ENCODE results near the gene NPTXR.
"Not testable (repeated sequence)": the region's sequence is repeated elsewhere in the genome, so short reads cannot be mapped to it uniquely, and the experiment has no call there.

NPTXR gene

GRCh38 chr22:38830026-38830844, 13.6 kb downstream of the NPTXR start:
- DNase-seq = no peak

DNA sequence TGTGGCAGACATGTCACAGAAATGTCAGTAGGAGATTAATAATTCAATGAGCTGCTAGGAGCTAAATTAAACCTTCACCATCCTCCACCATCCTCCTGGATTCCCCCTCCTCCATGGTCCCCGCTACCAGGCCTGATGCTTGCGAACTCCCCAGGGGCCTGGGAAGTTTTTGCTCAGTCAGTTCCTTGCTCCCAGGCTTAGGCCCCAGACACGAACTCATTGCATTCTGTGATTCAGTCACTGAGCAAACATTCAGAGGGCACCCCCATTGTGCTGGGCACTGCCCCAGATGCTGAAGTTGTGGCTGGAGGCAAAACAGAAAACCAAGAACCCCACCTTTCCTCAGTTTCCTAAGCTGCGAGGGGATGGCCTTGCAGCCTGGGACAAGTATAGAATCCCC, 14.3 kb downstream of the NPTXR start:
- DNase-seq = no peak

DNA sequence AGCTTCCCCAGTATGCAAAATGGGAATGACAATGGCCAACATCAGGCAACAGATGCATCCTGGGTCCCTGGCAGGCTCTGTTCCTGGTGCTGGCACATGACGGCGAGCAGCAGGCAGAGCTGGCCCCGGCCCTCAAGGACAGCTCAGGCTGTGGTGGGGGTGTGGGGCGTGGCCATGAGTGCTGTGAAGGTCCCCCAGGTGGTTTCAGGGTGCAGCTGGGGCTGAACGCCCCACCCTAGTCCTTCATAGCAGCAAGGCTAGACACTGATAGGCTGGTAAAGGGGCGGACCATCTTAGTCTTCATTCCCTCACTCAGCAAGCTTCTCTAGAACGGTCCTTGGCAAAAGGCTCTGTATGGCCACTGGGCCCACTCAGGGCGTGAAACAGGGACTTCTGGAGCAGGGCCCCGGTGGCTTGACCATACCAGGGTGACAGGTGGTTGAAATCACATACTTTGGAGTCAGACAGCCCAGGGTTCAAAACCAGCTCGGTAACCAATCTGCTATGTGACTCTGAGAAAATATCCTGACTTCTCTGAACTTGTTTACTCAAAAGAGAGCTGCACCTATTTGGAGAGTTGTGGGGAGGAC, 15.1 kb downstream of the NPTXR start:
- no peak for DNase-seq

DNA sequence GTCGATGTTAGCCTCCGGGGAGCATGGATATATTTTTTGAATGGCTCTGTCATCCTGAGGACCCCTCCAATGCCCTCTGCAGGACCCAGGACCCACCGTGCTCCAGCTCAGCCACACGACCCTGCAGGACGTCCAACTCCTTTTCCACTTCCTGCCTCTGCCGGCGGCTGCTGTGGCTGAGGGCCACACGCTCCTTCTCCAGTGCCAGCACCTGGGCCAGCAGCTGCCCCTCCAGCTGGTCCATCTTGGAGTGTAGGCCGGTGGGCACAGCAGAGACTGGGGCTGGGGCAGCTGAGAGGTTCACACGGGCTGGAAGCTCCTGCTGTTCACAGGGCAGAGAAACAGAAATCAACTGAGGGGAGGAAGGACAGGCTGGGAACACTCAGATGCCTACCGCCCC, 15.6 kb downstream of the NPTXR start:
- no peak for DNase-seq

DNA sequence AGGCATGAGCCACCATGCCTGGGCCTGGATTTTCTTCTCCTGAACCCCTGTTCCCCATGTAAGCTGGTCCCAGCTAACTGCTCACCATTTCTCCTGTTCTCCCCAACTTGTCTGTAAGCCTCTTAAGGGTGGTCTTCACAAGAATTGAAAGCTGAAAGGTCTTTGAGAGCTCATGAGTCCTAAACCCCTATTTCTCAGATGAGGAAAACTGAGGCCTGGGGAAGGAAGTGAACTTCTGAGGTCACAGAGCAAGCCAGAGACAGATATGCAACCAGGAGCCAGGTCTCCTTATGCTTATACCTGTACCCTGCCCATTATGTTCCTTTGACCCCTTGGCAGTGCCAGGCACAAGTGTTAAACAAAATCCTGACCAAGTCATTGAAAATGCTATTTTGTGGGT, 16.3 kb downstream of the NPTXR start:
- DNase-seq = no peak

DNA sequence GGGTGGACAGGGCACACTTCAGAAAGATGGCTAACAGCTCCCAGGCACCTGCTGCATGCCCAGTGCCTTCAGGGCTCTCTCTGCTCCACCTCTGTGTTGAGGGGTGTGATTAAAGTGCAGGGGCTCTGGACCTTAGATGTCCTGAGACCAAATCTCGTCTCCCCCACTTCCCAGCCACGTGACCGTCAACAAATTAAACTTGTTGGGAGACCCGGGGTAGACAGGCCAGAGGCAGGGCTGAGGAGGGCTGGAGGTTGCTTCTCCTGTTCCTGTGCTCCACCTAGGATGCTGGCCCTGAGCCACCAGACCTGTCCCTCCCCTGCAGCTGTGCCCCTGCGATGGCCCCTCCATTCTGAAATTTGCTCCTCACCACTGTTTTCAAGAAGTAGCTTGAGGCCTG, 17.0 kb downstream of the NPTXR start:
- no peak for DNase-seq

- no peak for DNase-seq
Measured at GRCh38 chr22:38826386-38826785, 17.4 kb downstream of the NPTXR start.

GRCh38 chr22:38824585-38824984, 19.2 kb downstream of the NPTXR start:
- no peak for DNase-seq

DNA sequence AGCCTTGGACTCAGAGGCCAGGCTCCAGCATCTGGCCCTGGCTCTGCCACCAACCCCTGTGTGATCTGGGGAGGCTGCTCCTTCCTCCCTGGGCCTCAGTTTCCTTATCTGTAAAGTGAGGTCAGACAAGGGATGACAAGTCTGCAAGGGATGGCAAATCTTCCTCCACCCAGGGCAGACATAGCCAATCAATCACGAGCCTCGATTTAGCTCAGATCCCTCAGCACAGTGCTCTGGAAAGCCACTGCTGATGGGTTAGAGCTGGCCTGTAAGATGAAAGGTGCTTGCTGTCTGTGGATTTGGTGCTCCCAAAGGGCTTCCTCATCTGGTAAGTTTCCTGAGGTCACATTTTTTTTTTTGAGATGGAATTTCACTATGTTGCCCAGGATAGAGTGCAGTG, 20.2 kb downstream of the NPTXR start:
- DNase-seq = no peak

GRCh38 chr22:38823076-38823475, 20.8 kb downstream of the NPTXR start:
- no peak for DNase-seq

DNA sequence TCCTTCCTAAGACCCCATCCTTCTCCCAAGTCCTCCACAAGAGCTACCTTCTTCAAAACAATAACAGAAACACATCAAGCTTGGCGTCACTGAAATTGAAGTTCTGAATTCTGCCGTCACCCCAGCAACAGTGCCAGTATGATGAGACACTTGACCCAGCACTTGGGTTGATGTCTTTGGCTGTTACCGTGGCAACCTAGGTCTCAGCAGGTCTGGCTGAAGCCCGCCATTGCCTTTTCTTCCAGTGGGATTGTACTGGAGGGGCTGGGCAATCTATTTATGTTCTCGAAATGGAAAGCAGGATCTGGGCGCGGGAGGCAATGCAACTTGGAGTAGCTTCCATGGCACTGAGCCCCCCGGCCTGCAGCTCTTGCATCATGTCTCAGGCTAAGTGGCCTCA, 23.8 kb downstream of the NPTXR start:
- DNase-seq = no peak

- no peak for DNase-seq
Measured at GRCh38 chr22:38819387-38819940, 24.4 kb downstream of the NPTXR start.

DNA sequence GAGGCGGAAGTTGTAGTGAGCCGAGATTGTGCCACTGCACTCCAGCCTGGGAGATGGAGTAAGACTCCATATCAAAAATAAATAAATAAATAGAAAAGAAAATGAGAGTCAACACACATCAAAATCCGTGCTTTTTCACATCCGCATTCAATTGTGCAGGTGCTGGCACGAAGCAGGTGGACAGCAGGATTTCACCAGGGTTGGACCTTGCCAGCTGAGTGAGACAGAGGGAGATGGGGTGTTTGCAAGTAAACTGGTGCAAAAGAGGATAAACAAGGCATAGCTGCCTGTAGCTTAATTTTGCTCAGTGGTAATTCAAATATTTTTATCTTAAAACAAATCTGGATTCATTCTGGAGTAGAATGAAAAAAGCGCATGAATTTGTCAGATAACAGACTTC, 26.6 kb downstream of the NPTXR start:
- no peak for DNase-seq

DNA sequence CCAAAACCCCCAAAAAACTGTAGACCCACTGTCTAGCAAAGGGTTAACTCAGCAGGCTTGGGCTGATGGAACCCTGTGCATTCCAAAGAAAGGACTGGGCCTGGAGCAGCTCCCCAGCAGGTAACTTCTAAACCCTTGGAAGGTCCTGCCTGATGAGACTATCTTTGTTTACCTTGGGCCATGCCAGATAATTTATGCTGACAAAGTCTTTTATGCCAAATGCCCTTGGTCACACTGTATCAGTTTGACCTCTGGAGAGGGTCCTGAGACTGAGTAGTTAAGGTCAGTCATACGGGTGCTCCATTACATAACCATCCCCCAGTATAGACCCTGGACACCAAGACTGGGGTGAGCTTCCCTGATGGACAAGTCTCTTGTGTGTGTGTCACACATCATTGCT, 28.0 kb downstream of the NPTXR start:
- DNase-seq = no peak

DNA sequence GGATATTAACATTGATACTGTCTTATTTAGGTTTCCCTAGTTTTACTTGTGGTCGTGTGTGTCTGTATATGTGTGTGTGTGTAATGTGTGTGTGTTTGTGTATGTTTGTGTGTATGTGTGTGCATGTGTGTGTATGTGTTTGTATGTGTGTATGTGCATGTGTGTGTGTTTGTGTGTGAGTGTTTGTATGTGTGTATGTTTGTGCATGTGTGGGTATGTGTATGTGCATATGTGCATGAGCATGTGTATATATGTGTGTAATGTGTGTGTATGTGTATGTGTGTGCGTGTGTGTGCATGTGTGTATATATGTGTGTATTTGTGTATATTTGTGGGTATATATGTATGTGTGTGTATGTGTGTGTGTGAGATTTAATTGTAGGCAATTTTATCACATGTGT, 32.6 kb downstream of the NPTXR start:
- no peak for DNase-seq

DNA sequence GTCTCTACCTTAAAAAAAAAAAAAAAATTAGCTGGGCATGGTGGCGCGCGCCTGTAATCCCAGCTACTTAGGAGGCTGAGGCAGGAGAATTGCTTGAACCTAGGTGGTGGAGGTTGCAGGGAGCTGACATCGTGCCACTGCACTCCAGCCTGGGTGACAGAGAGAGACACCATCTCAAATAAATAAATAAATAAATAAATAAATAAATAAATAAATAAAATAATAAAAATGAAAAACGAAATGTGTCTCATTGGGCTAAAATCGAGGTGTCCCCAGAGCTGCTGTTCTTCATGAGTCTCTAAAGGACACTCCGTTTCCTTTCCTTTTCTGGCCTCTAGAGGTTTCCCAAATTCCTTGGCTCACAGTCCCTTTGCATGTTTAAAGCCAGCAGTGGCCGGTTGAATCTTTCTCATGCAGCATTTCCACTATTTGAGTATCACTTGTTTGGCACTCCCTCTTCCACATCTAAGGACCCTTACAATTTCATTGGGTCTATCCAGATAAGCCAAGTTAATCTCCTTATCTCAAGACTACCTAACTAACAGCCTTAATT, 38.7 kb downstream of the NPTXR start:
- not testable (repeated sequence) for DNase-seq

DNA sequence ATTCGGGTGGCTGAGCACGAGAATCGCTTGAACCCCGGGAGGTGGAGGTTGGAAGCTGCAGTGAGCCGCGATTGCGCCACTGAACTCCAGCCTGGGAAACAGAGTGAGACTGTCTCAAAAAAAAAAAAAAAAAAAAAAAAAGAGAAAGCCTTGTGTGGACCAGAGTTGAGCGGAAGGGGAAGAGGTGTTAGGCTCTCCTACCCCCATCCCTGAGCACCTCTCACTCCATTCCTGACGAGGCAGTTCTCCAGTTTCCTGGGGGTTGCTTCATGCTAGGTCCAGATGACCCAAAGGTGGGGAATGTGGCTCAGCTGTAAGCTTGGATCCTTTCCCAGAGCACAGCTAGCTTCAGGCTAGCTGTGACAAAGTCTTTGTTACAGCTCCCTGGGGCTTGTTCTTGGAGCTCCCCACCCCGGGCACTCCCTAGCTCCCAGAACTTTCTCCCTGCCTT, 41.1 kb downstream of the NPTXR start:
- no peak for DNase-seq

DNA sequence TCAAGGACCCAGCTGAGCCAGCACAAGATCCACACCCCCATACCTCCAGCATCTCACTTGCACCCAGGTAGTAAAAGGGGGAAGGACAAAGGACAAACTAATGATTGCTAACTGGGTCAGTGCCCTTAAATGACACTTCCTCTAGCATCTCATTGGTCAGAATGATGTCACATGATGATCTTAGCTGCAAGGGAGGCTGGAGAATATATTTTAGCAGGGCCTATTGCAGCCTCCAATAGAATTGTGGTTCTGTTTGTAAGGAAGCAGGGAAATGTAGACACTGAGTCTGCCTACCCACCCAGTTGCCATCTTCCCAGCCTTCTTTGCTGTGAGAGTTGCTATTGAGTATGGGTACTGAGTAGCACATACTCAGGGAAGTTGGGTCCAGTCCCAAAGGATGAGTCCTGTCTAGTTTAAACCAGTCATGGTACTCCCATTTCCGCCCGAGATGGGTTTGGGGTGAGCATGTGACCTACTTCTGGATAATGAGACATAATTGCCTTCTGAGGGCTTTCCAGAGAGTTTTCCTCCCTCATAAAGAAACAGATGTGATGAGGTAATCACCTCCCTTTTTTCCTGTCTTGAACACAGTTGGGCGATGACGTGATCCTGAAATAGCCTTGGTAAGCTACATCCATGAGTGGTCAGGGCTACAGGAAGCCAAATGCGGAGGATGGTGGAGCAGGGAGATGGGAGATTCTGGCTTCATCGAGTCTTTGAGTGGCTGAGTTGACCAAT, 44.4 kb downstream of the NPTXR start:
- DNase-seq = no peak

- DNase-seq = no peak
Measured at GRCh38 chr22:38798496-38798895, 45.3 kb downstream of the NPTXR start.

DNA sequence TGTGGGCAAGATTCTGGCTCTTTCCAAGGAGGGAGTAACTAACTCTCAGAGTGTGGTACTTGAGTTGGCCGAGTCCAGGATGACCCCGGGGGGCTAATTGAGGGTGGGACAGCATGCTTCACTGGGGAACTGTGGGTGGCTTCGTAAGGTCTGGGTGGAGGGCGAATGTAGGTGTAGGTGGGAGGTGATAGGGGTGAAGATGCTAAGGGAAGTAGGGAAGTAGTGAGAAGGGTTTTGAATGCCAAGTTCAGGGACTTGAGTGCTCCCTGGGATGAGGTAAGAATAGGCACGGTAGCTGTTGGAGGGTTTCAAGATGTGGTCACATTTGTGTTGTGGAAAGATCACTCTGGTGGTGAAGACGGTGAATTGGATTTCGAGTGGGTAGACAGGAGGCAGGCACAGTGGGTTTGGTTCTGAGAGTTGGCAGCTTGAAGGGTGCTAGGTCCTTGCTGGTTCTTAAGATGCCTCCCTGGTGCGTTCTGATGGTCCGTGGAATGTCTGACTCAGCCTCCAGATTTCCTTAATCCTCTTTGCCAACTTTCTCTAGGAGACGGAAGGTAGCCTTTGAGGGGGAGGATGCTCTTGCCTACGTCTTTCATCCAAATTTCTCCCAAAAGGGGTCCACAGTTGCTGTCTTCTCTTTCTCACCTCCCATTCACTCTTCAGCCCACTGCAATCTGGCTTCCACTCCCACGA, 47.4 kb downstream of the NPTXR start:
- DNase-seq = no peak

GRCh38 chr22:38795569-38795968, 48.3 kb downstream of the NPTXR start:
- DNase-seq = no peak

GRCh38 chr22:38793721-38794466, 49.9 kb downstream of the NPTXR start, which contains the start of gene DNAL4:
DNAL4 (minus strand) TSS chr22:38794143; CDS start chr22:38782731, 11,412 bp downstream.
- no peak for DNase-seq
